HG03354 (cell line): ENCODE measurements around the gene NQO1.

ENCODE experiments used
- ATAC-seq: cut with Tn5 transposase; IDR thresholded peaks from one replicate; pipeline ENCODE4 v1.9.1; 2021; ENCODE audit warnings: mild to moderate bottlenecking; ENCODE audit not compliant: unreplicated experiment, poor library complexity, severe bottlenecking

The NQO1 gene

DNA sequence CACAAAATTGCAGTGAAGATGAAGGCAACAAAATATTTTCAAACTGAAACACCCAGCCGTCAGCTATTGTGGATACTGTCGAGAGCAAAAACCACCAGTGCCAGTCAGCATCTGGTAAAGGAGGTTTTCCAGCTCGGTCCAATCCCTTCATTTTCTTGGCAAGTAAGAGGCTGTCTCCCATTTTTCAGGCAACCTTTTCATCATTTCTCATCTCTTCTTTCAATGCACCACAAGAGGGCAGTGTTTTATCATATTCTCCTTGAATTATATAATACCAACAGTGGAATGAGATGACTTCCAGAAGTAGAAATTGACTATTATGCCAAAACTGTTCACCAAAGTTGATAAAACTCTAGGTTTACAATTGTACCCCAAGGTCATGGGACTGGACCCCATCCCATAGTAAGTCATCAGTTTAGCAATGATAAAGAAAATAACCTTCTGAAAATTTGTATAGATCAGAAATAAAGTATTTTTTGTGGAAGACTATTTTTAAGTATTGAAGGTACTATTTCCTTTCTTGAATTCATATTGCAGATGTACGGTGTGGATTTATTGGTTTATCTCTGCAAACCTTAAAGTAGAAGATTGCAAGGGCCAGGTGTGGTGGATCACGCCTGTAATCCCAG is 16.8 kb downstream of the NQO1 start:
- no peak for ATAC-seq

DNA sequence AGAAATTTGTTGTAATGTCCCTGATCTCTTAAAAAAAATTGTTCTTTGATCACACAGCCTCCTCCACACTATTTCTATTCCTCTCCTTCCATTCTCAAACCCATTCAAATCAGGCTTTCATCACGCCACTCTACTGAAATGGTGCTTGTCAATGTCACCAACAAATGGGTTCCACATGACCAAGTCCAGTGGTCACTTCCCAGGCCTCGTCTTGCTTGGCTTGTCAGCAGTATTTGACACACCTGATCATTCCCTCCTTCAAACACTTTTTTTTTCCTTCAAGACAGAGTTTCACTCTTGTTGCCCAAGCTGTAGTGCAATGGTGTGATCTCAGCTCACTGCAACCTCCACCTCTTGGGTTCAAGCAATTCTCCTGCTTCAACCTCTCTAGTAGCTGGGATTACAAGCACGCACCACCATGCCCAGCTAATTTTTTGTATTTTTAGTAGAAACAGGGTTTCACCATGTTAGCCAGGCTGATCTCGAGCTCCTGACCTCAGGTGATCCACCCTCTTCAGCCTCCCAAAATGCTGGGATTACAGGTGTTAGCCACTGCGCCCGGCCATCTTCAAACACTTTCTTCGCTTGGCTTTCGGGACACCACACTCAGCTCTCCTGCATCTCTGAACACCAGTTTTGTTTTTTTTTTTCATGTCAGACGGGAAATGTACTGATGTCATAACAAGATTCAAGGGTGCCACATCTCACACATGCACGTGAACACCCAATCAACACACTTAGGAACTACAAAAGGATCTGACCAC is 18.3 kb downstream of the NQO1 start:
- no peak for ATAC-seq

DNA sequence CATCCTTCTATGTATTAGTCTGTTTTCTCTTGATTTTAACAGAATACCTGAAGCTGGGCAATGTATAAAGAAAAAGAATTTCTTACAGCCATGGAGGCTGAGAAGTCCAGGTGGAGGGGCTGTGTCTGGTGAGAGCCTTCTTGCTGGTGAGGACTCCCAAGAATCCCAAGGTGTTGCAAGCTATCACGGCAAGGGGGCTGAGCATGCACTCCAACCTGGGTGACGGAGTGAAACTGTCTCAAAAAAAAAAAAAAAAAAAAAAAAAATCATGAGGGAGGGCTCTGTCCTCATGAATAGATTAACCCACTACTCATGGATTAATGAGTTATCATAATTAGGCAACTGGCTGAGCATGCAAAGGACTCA is 19.4 kb downstream of the NQO1 start:
- no peak for ATAC-seq

- no peak for ATAC-seq
Measured at GRCh38 chr16:69706256-69706974, 19.9 kb downstream of the NQO1 start.

- ATAC-seq = no peak
Measured at GRCh38 chr16:69703638-69704037, 22.7 kb downstream of the NQO1 start.

DNA sequence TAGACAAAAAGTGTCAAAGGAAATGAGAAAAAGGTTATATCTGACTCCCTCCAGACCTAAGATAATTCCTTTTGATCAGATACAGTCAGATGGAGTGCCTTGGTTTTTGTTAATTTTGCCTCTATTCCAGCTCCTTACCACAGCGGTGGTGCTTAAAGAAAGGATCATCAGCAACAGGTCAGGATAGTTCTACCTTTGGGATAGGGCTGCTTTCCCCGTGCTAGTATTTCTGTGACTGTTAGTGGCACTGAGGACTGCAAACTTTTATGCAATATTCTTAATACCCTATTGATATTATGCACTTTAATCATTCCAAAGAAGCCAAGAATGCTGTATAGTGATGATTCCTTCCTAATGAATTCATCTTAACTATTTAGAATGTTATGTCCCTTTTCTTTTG is 24.5 kb downstream of the NQO1 start:
- ATAC-seq = no peak

DNA sequence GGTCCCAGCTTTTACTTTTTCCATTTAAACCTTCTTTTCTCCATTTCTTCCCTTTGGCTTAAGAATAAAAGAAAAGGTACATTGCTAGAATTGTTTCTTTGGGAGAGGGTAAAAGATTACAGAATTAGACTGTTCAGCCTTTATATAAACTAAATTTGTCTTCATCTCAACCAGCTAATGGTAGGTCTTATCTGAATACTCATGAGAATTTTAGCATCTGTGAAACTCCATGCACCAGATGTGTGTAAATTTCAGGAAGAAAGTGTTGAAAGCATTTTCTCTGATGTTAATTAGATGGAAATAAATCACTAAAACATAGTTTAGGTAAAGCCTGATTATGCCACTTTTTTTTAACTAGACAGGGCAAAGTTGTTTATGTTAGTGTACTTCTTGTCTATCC is 24.9 kb downstream of the NQO1 start:
- no peak for ATAC-seq

GRCh38 chr16:69699915-69700314 is 26.4 kb downstream of the NQO1 start:
- no peak for ATAC-seq

DNA sequence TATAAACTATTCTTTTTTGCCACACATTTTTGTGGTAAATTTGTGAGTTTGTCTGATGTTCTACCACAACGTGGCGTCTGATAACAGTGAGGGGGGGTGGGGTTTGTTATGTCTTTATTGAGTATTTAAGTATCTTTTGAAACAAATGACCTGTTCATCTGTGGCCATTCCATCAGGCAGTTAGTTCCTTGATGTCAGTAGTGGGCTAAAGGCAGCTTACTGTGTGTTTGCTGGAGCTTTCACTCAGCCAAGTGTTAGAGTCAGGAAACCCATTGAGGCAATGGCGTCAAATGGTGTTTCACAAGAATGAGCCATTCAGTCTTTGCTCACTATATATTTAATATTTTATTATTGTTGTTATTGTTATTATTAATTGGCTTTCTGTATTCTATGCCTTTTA is 28.0 kb downstream of the NQO1 start:
- no peak for ATAC-seq

DNA sequence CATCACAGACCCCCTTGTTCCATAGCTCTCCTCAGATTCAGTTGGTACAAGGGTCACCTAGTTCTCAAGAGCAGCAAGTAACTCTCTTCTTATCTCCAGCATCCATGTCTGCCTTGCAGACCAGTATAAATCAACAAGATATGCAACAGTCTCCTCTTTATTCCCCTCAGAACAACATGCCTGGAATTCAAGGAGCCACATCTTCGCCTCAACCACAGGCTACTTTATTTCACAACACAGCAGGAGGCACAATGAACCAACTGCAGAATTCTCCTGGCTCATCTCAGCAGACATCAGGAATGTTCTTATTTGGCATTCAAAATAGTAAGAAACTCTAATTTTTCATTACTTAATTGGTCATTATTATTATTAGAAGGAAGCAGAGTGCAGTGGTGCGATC is 32.4 kb downstream of the NQO1 start:
- no peak for ATAC-seq

DNA sequence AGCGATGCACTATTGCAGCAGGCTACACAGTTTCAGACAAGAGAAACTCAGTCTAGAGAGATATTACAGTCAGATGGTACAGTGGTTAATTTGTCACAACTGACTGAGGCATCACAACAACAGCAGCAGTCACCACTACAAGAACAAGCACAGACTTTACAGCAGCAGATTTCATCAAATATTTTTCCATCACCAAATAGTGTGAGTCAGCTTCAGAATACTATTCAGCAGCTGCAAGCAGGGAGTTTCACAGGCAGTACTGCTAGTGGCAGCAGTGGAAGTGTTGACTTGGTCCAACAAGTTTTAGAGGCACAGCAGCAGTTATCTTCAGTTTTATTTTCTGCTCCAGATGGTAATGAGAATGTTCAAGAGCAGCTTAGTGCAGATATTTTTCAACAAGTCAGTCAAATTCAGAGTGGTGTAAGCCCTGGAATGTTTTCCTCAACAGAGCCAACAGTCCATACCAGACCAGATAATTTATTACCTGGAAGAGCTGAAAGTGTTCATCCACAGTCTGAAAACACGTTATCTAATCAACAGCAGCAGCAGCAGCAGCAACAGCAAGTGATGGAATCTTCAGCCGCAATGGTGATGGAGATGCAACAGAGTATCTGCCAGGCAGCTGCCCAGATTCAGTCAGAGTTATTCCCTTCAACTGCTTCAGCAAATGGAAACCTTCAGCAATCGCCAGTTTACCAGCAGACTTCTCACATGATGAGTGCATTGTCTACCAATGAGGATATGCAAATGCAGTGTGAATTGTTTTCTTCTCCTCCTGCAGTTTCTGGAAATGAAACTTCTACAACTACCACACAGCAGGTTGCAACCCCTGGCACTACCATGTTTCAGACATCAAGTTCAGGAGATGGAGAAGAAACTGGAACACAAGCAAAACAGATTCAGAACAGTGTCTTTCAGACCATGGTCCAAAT is 34.1 kb downstream of the NQO1 start:
- no peak for ATAC-seq

GRCh38 chr16:69688589-69688988 is 37.8 kb downstream of the NQO1 start:
- ATAC-seq = no peak

DNA sequence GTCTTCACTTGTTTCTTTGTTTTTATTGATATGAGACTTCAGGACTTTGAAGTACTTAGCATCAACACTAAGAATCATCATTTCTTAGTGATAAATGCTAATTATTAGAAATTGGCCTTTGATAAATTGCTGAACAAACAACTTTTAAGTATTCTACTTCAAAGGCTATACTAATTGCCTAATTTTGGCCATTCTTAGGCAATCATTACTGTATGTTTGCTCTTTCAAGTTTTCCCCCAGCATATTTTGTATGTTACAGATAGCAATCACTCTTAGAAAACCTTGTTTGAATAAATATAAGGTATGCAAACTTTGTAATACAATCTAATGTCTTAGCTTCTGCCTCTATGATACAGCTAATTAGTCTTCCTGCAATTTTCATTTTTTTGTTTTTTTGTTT is 46.0 kb downstream of the NQO1 start:
- ATAC-seq = no peak

DNA sequence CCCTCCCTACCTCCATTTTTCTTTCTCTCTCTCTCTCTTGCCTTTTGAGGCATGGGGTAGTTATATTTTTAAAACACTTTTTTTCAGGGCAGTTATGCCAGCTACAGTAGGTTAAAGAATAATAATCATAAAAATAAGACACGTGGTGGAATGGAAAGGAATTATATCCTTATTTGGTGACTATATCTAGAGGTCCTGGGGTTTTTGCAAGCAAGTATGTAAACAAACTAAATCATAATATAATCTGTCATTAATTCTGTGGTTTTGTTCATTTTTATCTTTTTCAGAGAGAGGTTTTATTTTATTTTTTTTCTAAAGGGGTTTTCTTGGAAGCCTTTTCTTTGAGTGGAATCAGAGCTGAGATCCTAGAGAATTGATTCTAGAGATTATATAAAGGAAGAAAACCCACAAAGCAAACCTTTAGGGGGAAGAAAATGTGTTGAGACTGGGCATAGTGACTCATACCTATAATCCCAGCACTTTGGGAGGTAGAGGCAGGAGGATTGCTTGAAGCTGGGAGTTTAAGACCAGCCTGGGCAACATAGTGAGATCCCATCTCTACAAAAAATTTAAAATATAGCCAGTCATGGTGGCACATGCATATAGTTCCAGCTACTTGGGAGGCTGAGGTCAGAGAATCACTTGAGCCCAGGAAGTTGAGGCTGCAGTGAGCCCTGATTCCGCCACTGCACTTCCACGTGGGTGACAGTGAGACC is 53.2 kb downstream of the NQO1 start:
- ATAC-seq = no peak

DNA sequence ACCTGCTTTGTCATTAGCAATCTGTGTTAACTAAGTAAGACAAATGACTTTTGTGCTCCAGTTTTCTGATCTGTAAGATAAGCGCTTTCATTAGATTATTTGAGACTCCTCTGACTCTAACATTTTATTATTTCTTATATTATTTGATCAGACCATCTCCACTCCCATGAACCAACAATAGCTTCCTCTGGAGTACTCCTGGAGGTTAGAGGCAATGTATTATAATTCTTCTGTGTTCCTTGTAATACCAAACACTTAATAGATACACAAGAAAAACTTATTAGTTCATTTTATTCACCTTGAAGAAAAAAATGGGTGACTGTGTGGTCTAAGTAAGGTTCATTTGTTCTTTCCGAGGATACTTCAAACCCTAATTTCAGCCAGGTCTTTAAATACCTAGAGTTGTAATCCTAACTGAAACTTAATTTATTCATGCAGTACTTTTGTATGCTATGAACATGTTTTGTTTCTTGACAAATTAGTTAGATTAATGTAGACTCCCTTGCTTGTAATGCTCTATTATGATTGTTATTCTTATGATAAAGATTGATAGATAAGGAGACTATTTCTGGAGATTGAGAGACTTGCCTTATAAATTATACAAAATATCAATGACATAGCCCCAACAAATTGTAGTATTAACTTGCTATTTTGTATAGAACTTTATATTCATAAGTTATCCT is 53.9 kb downstream of the NQO1 start:
- ATAC-seq = no peak

DNA sequence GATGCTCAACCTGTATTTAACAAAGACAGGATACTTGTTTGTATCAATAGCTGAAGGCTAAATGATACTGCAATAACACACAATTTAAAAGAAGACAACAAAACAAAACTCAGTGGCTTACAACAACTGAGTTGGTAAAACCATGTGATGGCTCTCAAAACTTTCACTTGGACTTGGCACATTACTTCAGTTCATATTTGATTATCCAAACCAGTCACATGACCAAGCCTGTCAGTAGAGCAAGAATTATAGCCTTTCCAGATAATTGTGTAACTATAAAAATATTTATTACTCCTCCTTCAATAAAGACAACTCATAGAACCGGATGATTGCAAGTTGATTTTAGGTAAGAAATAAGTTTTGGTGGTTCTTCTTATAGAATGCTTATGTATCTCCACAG is 56.8 kb downstream of the NQO1 start:
- ATAC-seq = no peak

DNA sequence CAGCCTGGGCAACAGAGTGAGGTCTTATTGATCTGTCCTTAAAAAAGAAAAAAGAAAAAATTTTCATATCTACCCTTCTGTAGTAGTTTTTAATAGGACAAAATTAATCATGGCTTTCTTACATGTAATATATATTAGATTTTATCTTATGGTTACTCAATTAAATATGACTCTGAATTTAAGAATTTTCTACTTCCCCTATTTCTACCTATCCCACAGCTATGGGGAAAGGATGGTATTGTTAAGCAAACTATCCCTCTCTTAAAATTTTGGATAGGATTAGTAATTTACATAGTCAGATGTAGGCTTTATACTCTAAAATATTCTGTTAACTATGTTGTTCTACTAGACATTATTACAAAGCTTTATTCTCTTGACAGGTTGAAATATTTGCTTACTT is 62.5 kb downstream of the NQO1 start:
- ATAC-seq = no peak

DNA sequence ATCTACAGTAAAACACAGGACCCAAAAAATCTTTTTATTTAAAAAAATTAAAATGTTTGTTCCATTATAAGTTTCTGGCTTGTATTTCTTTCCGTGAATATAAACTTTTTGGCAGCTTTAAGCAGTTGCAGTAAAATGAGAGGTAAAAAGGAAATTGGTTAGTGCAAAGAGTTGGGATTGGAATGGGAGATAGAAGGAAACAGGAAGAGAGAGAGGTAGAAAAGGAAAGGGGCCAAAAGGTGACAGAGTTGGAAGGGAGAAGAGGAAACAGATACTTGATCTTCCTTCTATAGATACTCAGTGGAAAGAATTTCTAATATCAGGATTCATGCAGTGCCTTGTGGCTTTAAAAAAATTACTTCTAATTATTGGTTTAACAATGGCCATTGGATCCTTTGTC is 63.5 kb downstream of the NQO1 start:
- no peak for ATAC-seq

GRCh38 chr16:69660166-69660565 is 66.2 kb downstream of the NQO1 start:
- no peak for ATAC-seq
